ENCODE measurements around the gene RABL6. TPM values are rescaled to one million over a fixed set of nuclear protein-coding genes. Genes with fewer than 3 reads are reported as not detected.

RABL6 gene
- total RNA-seq, 1 donor from 2014 or later, result 69.4 TPM

DNA sequence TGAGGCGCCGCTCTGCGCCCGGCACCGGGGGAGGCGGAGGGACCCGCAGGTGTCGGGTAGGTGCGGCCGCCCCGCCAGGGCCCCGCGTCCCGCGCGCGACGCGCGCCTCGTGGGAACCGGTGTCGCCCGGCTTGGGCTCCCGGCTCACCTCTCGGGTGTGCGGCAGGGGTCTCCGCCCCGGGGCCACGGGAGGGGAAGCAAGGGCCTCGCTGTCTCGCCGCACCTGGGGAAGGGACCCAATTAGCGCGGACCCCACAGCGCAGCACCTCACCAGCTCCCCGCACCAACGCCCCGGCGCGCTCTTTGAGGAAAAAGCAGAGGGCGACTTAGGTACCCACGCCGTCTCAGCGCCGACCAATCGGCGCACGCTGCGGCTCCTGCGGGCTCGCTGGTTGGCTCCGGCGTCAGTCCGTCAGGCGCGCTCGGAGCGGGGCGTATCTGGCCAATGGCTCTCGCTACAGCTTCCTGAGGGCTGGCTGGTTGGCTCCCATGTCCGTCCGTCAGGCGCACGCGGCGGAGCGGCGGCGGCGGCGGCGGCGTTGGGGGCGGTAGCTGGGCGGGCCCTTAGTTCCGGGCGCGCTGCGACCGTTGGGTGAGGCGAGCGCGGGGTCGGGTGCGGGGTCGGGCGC lies 78.3 kb downstream of the RABL6 start, which contains the start of gene TRAF2:
TSS of gene TRAF2 (plus strand) at position 567 of the 629 bp plus-strand sequence. CDS start 12,225 bp downstream, outside the sequence.
- Histone ChIP-seq H3K9me3 (ENCODE audit: insufficient read depth, low read depth, low read length) (no peaks in the 10 kb centered on the region), H3K9ac (ENCODE audit: low read length) (peak within 1 kb of the TSS; percentile 85), H3K4me2 (ENCODE audit: low read length) (peak within 1 kb of the TSS; percentile 94), H3K27ac (ENCODE audit: low read depth, low read length) (peak within 1 kb of the TSS; percentile 54), H2AFZ (ENCODE audit: low read depth, low read length) (peak within 1 kb of the TSS; percentile 98), H3K4me1 (ENCODE audit: insufficient read depth, low read length) (peaks cover 15% of the 10 kb centered on the region), H4K20me1 (ENCODE audit: insufficient read depth, low read length) (peaks cover 26% of the 10 kb centered on the region), H3K27me3 (ENCODE audit: insufficient read depth, low read length) (no peaks in the 10 kb centered on the region), H3K36me3 (ENCODE audit: insufficient read depth, low read length) (no peaks in the 10 kb centered on the region), H3K79me2 (ENCODE audit: insufficient read depth, low read length) (peaks cover 44% of the 10 kb centered on the region), H3K4me3 (ENCODE audit: insufficient read depth, low read depth, low read length) (peak within 1 kb of the TSS; percentile 69)
- no peak for FAIRE-seq
- peak within 1 kb of the TSS; percentile 75 for H3K27ac Mint-ChIP-seq (ENCODE audit: unreplicated experiment)
- no peak for TF ChIP-seq CTCF (IDR thresholded peaks at IDR 0.05; ENCODE audit: insufficient read depth, low read depth, low read length)
- TF ChIP-seq EZH2 (IDR thresholded peaks at IDR 0.05; ENCODE audit: insufficient read depth, low read length), result no peak
- H3K4me1 Mint-ChIP-seq (ENCODE audit: low read depth, unreplicated experiment), result peaks cover 11% of the 10 kb centered on the region
- peak; percentile 99 for DNase-seq (ENCODE audit: low read depth)
- no peaks in the 10 kb centered on the region for H3K27me3 Mint-ChIP-seq (ENCODE audit: low read depth, unreplicated experiment)
- H3K9me3 Mint-ChIP-seq (ENCODE audit: unreplicated experiment), result no peaks in the 10 kb centered on the region
- peak within 1 kb of the TSS; percentile 91 for H3K4me3 Mint-ChIP-seq (ENCODE audit: unreplicated experiment)
- no peaks in the 10 kb centered on the region for H3K36me3 Mint-ChIP-seq (ENCODE audit: low read depth, unreplicated experiment)

- no peaks in the 10 kb centered on the region for H3K9me3 ChIP-seq (ENCODE audit: insufficient read depth, low read depth, low read length)
- Mint-ChIP-seq H3K27me3 (ENCODE audit: low read depth, unreplicated experiment) (no peaks in the 10 kb centered on the region), H3K36me3 (ENCODE audit: low read depth, unreplicated experiment) (no peaks in the 10 kb centered on the region), H3K9me3 (ENCODE audit: unreplicated experiment) (no peaks in the 10 kb centered on the region), H3K4me3 (ENCODE audit: unreplicated experiment) (peak overlapping the region; percentile 91), H3K4me1 (ENCODE audit: low read depth, unreplicated experiment) (peaks cover 6% of the 10 kb centered on the region), H3K27ac (ENCODE audit: unreplicated experiment) (peak overlapping the region; percentile 75)
- peak overlapping the region; percentile 93 for H3K4me2 ChIP-seq (ENCODE audit: low read length)
- peaks cover 26% of the 10 kb centered on the region for H4K20me1 ChIP-seq (ENCODE audit: insufficient read depth, low read length)
- no peaks in the 10 kb centered on the region for H3K36me3 ChIP-seq (ENCODE audit: insufficient read depth, low read length)
- H3K27me3 ChIP-seq (ENCODE audit: insufficient read depth, low read length), result no peaks in the 10 kb centered on the region
- peaks cover 9% of the 10 kb centered on the region for H3K4me1 ChIP-seq (ENCODE audit: insufficient read depth, low read length)
- DNase-seq (ENCODE audit: low read depth), result no peak
- peak overlapping the region; percentile 68 for H3K4me3 ChIP-seq (ENCODE audit: insufficient read depth, low read depth, low read length)
- FAIRE-seq, result no peak
- H2AFZ ChIP-seq (ENCODE audit: low read depth, low read length), result peak overlapping the region; percentile 84
- H3K9ac ChIP-seq (ENCODE audit: low read length), result peak overlapping the region; percentile 85
- H3K27ac ChIP-seq (ENCODE audit: low read depth, low read length), result peak overlapping the region; percentile 54
- H3K79me2 ChIP-seq (ENCODE audit: insufficient read depth, low read length), result peaks cover 48% of the 10 kb centered on the region
- TF ChIP-seq CTCF (IDR thresholded peaks at IDR 0.05; ENCODE audit: insufficient read depth, low read depth, low read length), result no peak
- no peak for TF ChIP-seq EZH2 (IDR thresholded peaks at IDR 0.05; ENCODE audit: insufficient read depth, low read length)
Measured at GRCh38 chr9:136886610-136887597, 79.2 kb downstream of the RABL6 start.
